Esophagus muscularis mucosa (tissue), 4 donors: ENCODE data around the gene CAVIN4. TPM values are rescaled to one million over a fixed set of nuclear protein-coding genes. Genes with fewer than 3 reads are reported as not detected.

Experiments used
- DNase-seq: peaks from one replicate; pipeline ENCODE4 v3.0.0-alpha.2; 2017; ENCODE audit errors: extremely low spot score
- H3K27ac ChIP-seq, 4 donors: fragments of 200-600 bp; sonication (generic); replicated peaks in 1 of 4; 1 replicate in 3 of 4; 2 replicates in 1 of 4; pipeline ENCODE4 v1.5.1; 2016 to 2019; ENCODE audit warnings: mild to moderate bottlenecking in 1 of 4
- H3K27me3 ChIP-seq, 4 donors: fragments of 200-600 bp; sonication (generic); one replicate each; pipeline versions ENCODE4 v1.5.1 to v1.6.0; 2016 to 2019
- H3K36me3 ChIP-seq, 4 donors: fragments of 200-600 bp; sonication (generic); one replicate each; pipeline ENCODE4 v1.5.1; 2016 to 2019
- H3K4me1 ChIP-seq, 4 donors: fragments of 200-600 bp; sonication (generic); one replicate each; pipeline ENCODE4 v1.5.1; 2016 to 2019
- H3K4me3 ChIP-seq, 4 donors: fragments of 200-600 bp; sonication (generic); 1 replicate in 2 of 4; 2 replicates in 2 of 4; pipeline ENCODE4 v1.5.1; 2016 to 2019; ENCODE audit warnings: mild to moderate bottlenecking in 4 of 4, moderate library complexity in 1 of 4
- H3K9me3 ChIP-seq, 4 donors: fragments of 200-600 bp; sonication (generic); 1 replicate in 3 of 4; 2 replicates in 1 of 4; pipeline ENCODE4 v1.5.1; 2016 to 2019
- CTCF ChIP-seq, 3 experiments: fragments of 200-600 bp in 2 of 3; fragments of 450-650 bp in 1 of 3; sonication (generic) in 2 of 3; IDR thresholded peaks; one replicate each; pipeline ENCODE4 v1.5.1; 2017 to 2019; ENCODE audit warnings: antibody characterized with exemption in 3 of 3, mild to moderate bottlenecking in 2 of 3, moderate library complexity in 1 of 3
- EP300 ChIP-seq: sonication (generic); formaldehyde crosslinking; IDR thresholded peaks from one replicate; pipeline ENCODE4 v1.6.1; 2017; ENCODE audit warnings: antibody characterized with exemption
- POLR2A ChIP-seq: fragments of 450-650 bp; IDR thresholded peaks from one replicate; pipeline ENCODE4 v1.6.1; 2017; ENCODE audit warnings: antibody characterized with exemption, moderate library complexity, mild to moderate bottlenecking, low read depth
- POLR2AphosphoS5 ChIP-seq, 2 donors: sonication (generic); formaldehyde crosslinking; IDR thresholded peaks; one replicate each; pipeline ENCODE4 v1.6.1; 2017; ENCODE audit warnings: antibody characterized with exemption in 2 of 2
- WGBS: methylation state at CpG from one replicate; pipeline ENCODE4 v1.1.5; 2018; 5-methylcytosine and 5-hydroxymethylcytosine counted together
- intact Hi-C: fragments of 100-400 bp; cut with DNase I; formaldehyde crosslinking; loops from one replicate; pipeline ENCODE4 v1.15.1; 2023
- total RNA-seq, 4 donors: library from RNA; depleted of rRNA; stranded (reverse); fragments of >200 nt; gene quantifications; one replicate each; pipeline versions ENCODE4 v1.1.0 to v1.2.1, GENCODE V29; 2016

Gene CAVIN4
- total RNA-seq, 4 donors from 2014 or later: 0.33 to 1.5 (median 0.95) TPM

GRCh38 chr9:100589582-100589981 lies 11.7 kb downstream of the CAVIN4 start:
- H3K27me3 ChIP-seq: no peaks in the 10 kb centered on the region
- no peak for DNase-seq
- no peaks in the 10 kb centered on the region for H3K4me1 ChIP-seq
- H3K9me3 ChIP-seq: no peaks in the 10 kb centered on the region
- TF ChIP-seq POLR2AphosphoS5 (IDR thresholded peaks at IDR 0.05) (no peak), POLR2A (no peak), CTCF (IDR thresholded peaks at IDR 0.05) (no peak)
- 60% methylated on average over 5 of the region's 5 CpGs for WGBS
- no peak overlapping the region for H3K4me3 ChIP-seq
- intact Hi-C loops: no loop called here
- H3K36me3 ChIP-seq: peaks cover 0 to 10% (median 4%) of the 10 kb centered on the region in 4 donors
- H3K27ac ChIP-seq: no peak overlapping the region

GRCh38 chr9:100590481-100590880 lies 12.6 kb downstream of the CAVIN4 start:
- intact Hi-C loops: loop anchor here (10.0 kb wide), 2 partner anchors 266 to 776 kb away; no protein-coding TSS in a partner anchor
- peaks cover 0 to 8% (median 4%) of the 10 kb centered on the region in 4 donors for H3K36me3 ChIP-seq

DNA sequence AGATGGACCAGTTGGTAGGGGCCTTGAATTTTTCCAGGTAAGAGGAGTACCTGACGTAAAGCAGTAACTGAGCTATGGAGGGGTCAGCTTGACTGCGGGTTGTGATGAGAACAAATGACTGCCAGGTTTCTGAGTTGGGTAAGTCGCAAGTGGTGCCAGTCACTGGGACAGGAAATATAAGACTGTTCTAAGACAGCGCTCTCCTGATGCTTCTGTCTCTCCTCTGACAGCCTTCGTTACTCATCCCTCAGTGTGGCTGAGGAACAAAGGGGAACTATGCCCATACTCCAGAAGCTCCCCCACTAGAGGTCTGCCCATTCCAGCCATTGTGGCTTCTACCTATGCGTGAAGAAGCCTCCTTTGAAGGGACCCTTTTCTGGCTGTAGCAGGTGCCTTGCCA lies 13.3 kb downstream of the CAVIN4 start:
- 93% methylated on average over 6 of the region's 6 CpGs for WGBS
- H3K4me1 ChIP-seq: peaks cover 0 to 4% (median 2%) of the 10 kb centered on the region in 4 donors
- DNase-seq: no peak
- no peaks in the 10 kb centered on the region for H3K9me3 ChIP-seq
- intact Hi-C loops: loop anchor here (10.0 kb wide), 2 partner anchors 266 to 776 kb away; no protein-coding TSS in a partner anchor
- H3K27ac ChIP-seq: no peak overlapping the region
- H3K27me3 ChIP-seq: no peaks in the 10 kb centered on the region
- no peak for TF ChIP-seq CTCF (IDR thresholded peaks at IDR 0.05)
- TF ChIP-seq EP300: no peak
- TF ChIP-seq POLR2A: no peak
- TF ChIP-seq POLR2AphosphoS5 (IDR thresholded peaks at IDR 0.05): no peak
- H3K36me3 ChIP-seq: peaks cover 0 to 5% (median under 1%) of the 10 kb centered on the region in 4 donors
- no peak overlapping the region for H3K4me3 ChIP-seq

More at GRCh38 chr9:100590481-100590880, 12.6 kb downstream of the CAVIN4 start:
- WGBS: 60% methylated on average over 2 of the region's 2 CpGs
- TF ChIP-seq POLR2AphosphoS5 (IDR thresholded peaks at IDR 0.05): no peak
- TF ChIP-seq POLR2A: no peak
- TF ChIP-seq CTCF (IDR thresholded peaks at IDR 0.05): no peak
- TF ChIP-seq EP300: no peak
- H3K27me3 ChIP-seq: no peaks in the 10 kb centered on the region
- H3K4me1 ChIP-seq: peaks cover 0 to 4% (median 2%) of the 10 kb centered on the region in 4 donors
- H3K27ac ChIP-seq: no peak overlapping the region
- H3K9me3 ChIP-seq: no peaks in the 10 kb centered on the region
- DNase-seq: no peak
- no peak overlapping the region for H3K4me3 ChIP-seq

GRCh38 chr9:100591639-100592412 lies 13.9 kb downstream of the CAVIN4 start:
- H3K27ac ChIP-seq: no peak overlapping the region
- H3K27me3 ChIP-seq: no peaks in the 10 kb centered on the region
- H3K4me1 ChIP-seq: peaks cover 0 to 4% (median 2%) of the 10 kb centered on the region in 4 donors
- WGBS: 87% methylated on average over 5 of the region's 5 CpGs
- intact Hi-C loops: loop anchor here (10.0 kb wide), 2 partner anchors 267 to 777 kb away; no protein-coding TSS in a partner anchor
- DNase-seq: no peak
- TF ChIP-seq POLR2A (no peak), POLR2AphosphoS5 (IDR thresholded peaks at IDR 0.05) (no peak), CTCF (IDR thresholded peaks at IDR 0.05) (no peak), EP300 (no peak)
- H3K4me3 ChIP-seq: no peak overlapping the region
- no peaks in the 10 kb centered on the region for H3K9me3 ChIP-seq
- no peaks in the 10 kb centered on the region for H3K36me3 ChIP-seq
